ENCODE data around the gene OGFR. TPM values are rescaled to one million over a fixed set of nuclear protein-coding genes. Genes with fewer than 3 reads are reported as not detected.
A peak's percentile ranks its signal among the peaks of the same experiment; 100 is the strongest.

OGFR gene
- total and polyA plus RNA-seq, 2 donors (not counting 3 experiments of a cell fraction or from before 2014, with no cell fraction given), result 30.8 to 44.0 TPM

DNA sequence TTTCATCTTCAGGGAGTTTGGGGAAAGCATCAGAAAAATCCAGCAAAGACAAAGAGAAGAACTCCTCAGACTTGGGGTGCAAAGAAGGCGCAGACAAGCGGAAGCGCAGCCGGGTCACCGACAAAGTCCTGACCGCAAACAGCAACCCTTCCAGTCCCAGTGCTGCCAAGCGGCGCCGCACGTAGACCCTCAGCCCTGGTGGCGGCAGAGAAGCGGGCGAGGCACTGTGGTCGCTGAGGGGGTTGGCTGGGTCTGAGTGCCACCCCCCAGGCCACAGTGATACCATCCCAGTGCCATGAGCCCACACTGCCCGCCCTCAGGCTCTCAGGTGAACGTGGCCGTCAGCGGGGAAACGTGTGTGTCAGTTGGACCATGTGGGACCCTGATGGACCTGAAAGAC lies 5.2 kb upstream of the OGFR start:
- Histone ChIP-seq H3K27me3 (ENCODE audit: control insufficient read depth in 2 of 2, insufficient read depth in 2 of 2, low read length in 2 of 2) (no peaks in the 10 kb centered on the region), H3K36me3 (ENCODE audit: control insufficient read depth in 2 of 2, extremely low read depth in 1 of 2, insufficient read depth in 2 of 2, low read length in 2 of 2) (peaks cover 11 to 12% of the 10 kb centered on the region in 2 experiments), H3K9me3 (replicated peaks; ENCODE audit: control insufficient read depth, insufficient read depth, low read length) (no peaks in the 10 kb centered on the region), H3K4me1 (ENCODE audit: control insufficient read depth, extremely low read depth, insufficient read depth, low read length) (peaks cover 13% of the 10 kb centered on the region), H2AFZ (ENCODE audit: low read depth, low read length) (no peak overlapping the region), H3K9ac (replicated peaks; ENCODE audit: extremely low read depth, insufficient read depth, low read length) (no peak overlapping the region), H3K27ac (ENCODE audit: insufficient read depth, low read depth, low read length) (no peak overlapping the region), H3K9me1 (replicated peaks; ENCODE audit: control insufficient read depth, extremely low read depth, insufficient read depth, low read length) (no peaks in the 10 kb centered on the region), H3K4me2 (ENCODE audit: insufficient read depth, low read length) (no peak overlapping the region), H3K79me2 (ENCODE audit: control insufficient read depth, insufficient read depth, low read length) (peaks cover 14% of the 10 kb centered on the region), H3K4me3 (replicated peaks in 1 of 3; ENCODE audit: insufficient read depth in 1 of 3, low read depth in 1 of 3, low read length in 3 of 3) (no peak overlapping the region), H4K20me1 (replicated peaks; ENCODE audit: control insufficient read depth, extremely low read depth, insufficient read depth, low read length) (no peaks in the 10 kb centered on the region)
- POLR2A ChIA-PET, result interaction anchor here (0.6 kb wide), 1 partner anchor 435 kb away, joined by 3 read pairs; no protein-coding TSS in a partner anchor
- dilution Hi-C loops (cut with MboI; ENCODE audit: extremely low pct_ligation_motif_present, low sequenced_read_pairs) (no loop called here), intact Hi-C loops (cut with micrococcal nuclease) (loop anchor here (10.0 kb wide), 1 partner anchor 495 kb away; the partner anchor contains the start of gene ADRM1)
- TSS peak; percentile 8 for BruUV-seq (replicated peaks)
- TF ChIP-seq MAX (IDR thresholded peaks at IDR 0.05; ENCODE audit: insufficient read depth, insufficient read length), result no peak
- no peak for TF ChIP-seq JUN (IDR thresholded peaks at IDR 0.05; ENCODE audit: borderline replicate concordance, insufficient read depth, insufficient read length, low read depth)
- TF ChIP-seq POLR2A (IDR thresholded peaks at IDR 0.05; ENCODE audit: low read depth, low read length), result no peak
- no peak for TF ChIP-seq POLR2AphosphoS5 (IDR thresholded peaks at IDR 0.05; ENCODE audit: insufficient read depth, low read depth, low read length)
- TF ChIP-seq, protein P1, sequence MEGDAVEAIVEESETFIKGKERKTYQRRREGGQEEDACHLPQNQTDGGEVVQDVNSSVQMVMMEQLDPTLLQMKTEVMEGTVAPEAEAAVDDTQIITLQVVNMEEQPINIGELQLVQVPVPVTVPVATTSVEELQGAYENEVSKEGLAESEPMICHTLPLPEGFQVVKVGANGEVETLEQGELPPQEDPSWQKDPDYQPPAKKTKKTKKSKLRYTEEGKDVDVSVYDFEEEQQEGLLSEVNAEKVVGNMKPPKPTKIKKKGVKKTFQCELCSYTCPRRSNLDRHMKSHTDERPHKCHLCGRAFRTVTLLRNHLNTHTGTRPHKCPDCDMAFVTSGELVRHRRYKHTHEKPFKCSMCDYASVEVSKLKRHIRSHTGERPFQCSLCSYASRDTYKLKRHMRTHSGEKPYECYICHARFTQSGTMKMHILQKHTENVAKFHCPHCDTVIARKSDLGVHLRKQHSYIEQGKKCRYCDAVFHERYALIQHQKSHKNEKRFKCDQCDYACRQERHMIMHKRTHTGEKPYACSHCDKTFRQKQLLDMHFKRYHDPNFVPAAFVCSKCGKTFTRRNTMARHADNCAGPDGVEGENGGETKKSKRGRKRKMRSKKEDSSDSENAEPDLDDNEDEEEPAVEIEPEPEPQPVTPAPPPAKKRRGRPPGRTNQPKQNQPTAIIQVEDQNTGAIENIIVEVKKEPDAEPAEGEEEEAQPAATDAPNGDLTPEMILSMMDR (IDR thresholded peaks at IDR 0.05; ENCODE audit: extremely low read depth in 1 of 2, insufficient read depth in 1 of 2, low read depth in 1 of 2, low read length in 2 of 2), result no peak
- no peak for TF ChIP-seq FOS (IDR thresholded peaks at IDR 0.05; ENCODE audit: borderline replicate concordance, insufficient read depth, low read length)
- no peak for TF ChIP-seq GATA2 (IDR thresholded peaks at IDR 0.05; ENCODE audit: insufficient read depth, insufficient read length, low read depth, low read length)
- no peak for TF ChIP-seq EZH2 (IDR thresholded peaks at IDR 0.05; ENCODE audit: borderline replicate concordance, low read depth, low read length, severe bottlenecking)
- TF ChIP-seq MYC (IDR thresholded peaks at IDR 0.05; ENCODE audit: low read depth, low read length), result no peak
- DNase-seq (ENCODE audit: low read depth, low spot score) (no peak), FAIRE-seq (no peak)
- CTCF ChIA-PET, result no interaction called here
